Tibial nerve (tissue), 4 donors: Measurements from ENCODE around the gene ZNF552. TPM values are rescaled to one million over a fixed set of nuclear protein-coding genes. Genes with fewer than 3 reads are reported as not detected.
"Not testable (repeated sequence)": the region's sequence is repeated elsewhere in the genome, so short reads cannot be mapped to it uniquely, and the experiment has no call there.

Experiments
- DNase-seq, 2 donors: peaks; one replicate each; pipeline ENCODE4 v3.0.0-alpha.2; 2019; ENCODE audit warnings: low spot score in 2 of 2
- H3K27ac ChIP-seq, 4 donors: fragments of 200-600 bp; sonication (generic) in 3 of 4; one replicate each; pipeline ENCODE4 v1.5.1; 2017 to 2019; ENCODE audit warnings: mild to moderate bottlenecking in 1 of 4
- H3K27me3 ChIP-seq, 2 donors: fragments of 200-600 bp; sonication (generic) in 1 of 2; one replicate each; pipeline versions ENCODE4 v1.5.1 to v1.6.0; 2017 to 2019
- H3K36me3 ChIP-seq, 3 donors: fragments of 200-600 bp; sonication (generic); one replicate each; pipeline ENCODE4 v1.5.1; 2018 to 2019
- H3K4me1 ChIP-seq, 4 donors: fragments of 200-600 bp; sonication (generic) in 3 of 4; one replicate each; pipeline ENCODE4 v1.5.1; 2017 to 2019
- H3K4me3 ChIP-seq, 4 donors: fragments of 200-600 bp; sonication (generic) in 3 of 4; one replicate each; pipeline ENCODE4 v1.5.1; 2017 to 2019; ENCODE audit warnings: mild to moderate bottlenecking in 1 of 4, moderate library complexity in 1 of 4
- H3K9me3 ChIP-seq, 4 donors: fragments of 200-600 bp; sonication (generic) in 3 of 4; one replicate each; pipeline ENCODE4 v1.5.1; 2017 to 2019
- CTCF ChIP-seq, 5 experiments: fragments of 200-600 bp in 3 of 5; fragments of 450-650 bp in 2 of 5; sonication (generic) in 3 of 5; IDR thresholded peaks; one replicate each; pipeline ENCODE4 v1.5.1; 2016 to 2019; ENCODE audit warnings: antibody characterized with exemption in 5 of 5, mild to moderate bottlenecking in 3 of 5, moderate library complexity in 2 of 5
- EP300 ChIP-seq, 2 donors: sonication (generic); formaldehyde crosslinking; IDR thresholded peaks; one replicate each; pipeline ENCODE4 v1.6.1; 2017; ENCODE audit warnings: antibody characterized with exemption in 2 of 2, mild to moderate bottlenecking in 1 of 2
- POLR2A ChIP-seq, 2 donors: fragments of 450-650 bp; IDR thresholded peaks; one replicate each; pipeline ENCODE4 v1.6.1; 2017; ENCODE audit warnings: antibody characterized with exemption in 2 of 2, mild to moderate bottlenecking in 2 of 2, moderate library complexity in 2 of 2
- WGBS, 2 donors: methylation state at CpG; one replicate each; pipeline ENCODE4 v1.1.5; 2018; 5-methylcytosine and 5-hydroxymethylcytosine counted together
- total RNA-seq, 4 donors: library from RNA; depleted of rRNA; stranded (reverse); fragments of >200 nt; gene quantifications; one replicate each; pipeline ENCODE4 v1.1.0, GENCODE V29; 2016

ZNF552 gene
- total RNA-seq, 4 donors from 2014 or later, result 4.2 to 19.5 (median 10.5) TPM

- Histone ChIP-seq H3K27me3 (no peaks in the 10 kb centered on the region), H3K9me3 (no peaks in the 10 kb centered on the region), H3K4me3 (no peak overlapping the region), H3K36me3 (peaks cover 0 to 16% (median 0%) of the 10 kb centered on the region in 3 donors), H3K4me1 (peaks cover 0 to 41% (median 14%) of the 10 kb centered on the region in 4 donors), H3K27ac (no peak overlapping the region)
- TF ChIP-seq CTCF (IDR thresholded peaks at IDR 0.05) (no peak), EP300 (IDR thresholded peaks at IDR 0.05) (no peak), POLR2A (IDR thresholded peaks at IDR 0.05) (no peak)
- 79 to 85% methylated on average over 7 of the region's 7 CpGs for WGBS, 2 donors
- DNase-seq, result no peak
Measured at GRCh38 chr19:57816652-57817051, 1.9 kb upstream of the ZNF552 start.

GRCh38 chr19:57815247-57816075, 748 bp upstream of the ZNF552 start:
- peak overlapping the region in 2 of 4 donors; percentile 80 to 82 for H3K27ac ChIP-seq

GRCh38 chr19:57813919-57814504, 701 bp downstream of the ZNF552 start:
- no peaks in the 10 kb centered on the region for H3K27me3 ChIP-seq
- H3K9me3 ChIP-seq, result peaks cover 0 to 12% (median 0%) of the 10 kb centered on the region in 4 donors
- peaks cover 0 to 31% (median 5%) of the 10 kb centered on the region in 4 donors for H3K4me1 ChIP-seq
- WGBS, 2 donors, result 13 to 22% methylated on average over 13 of the region's 13 CpGs
- peaks cover 0 to 41% (median 0%) of the 10 kb centered on the region in 3 donors for H3K36me3 ChIP-seq
- peak overlapping the region in 3 of 4 donors; percentile 79 to 82 (median 80) for H3K27ac ChIP-seq
- no peak for DNase-seq
- H3K4me3 ChIP-seq, result peak overlapping the region; percentile 62 to 84 (median 72)
- TF ChIP-seq POLR2A (IDR thresholded peaks at IDR 0.05) (no peak), EP300 (IDR thresholded peaks at IDR 0.05) (no peak), CTCF (IDR thresholded peaks at IDR 0.05) (no peak)

More at GRCh38 chr19:57815247-57816075, 748 bp upstream of the ZNF552 start:
- DNase-seq, result no peak
- peaks cover 0 to under 1% (median 0%) of the 10 kb centered on the region in 4 donors for H3K9me3 ChIP-seq
- no peaks in the 10 kb centered on the region for H3K27me3 ChIP-seq
- peaks cover 0 to 34% (median 10%) of the 10 kb centered on the region in 4 donors for H3K4me1 ChIP-seq
- H3K4me3 ChIP-seq, result peak overlapping the region; percentile 62 to 84 (median 72)
- peaks cover 0 to 27% (median 0%) of the 10 kb centered on the region in 3 donors for H3K36me3 ChIP-seq
- WGBS, 2 donors, result 90 to 92% methylated on average over 17 of the region's 17 CpGs
- TF ChIP-seq POLR2A (IDR thresholded peaks at IDR 0.05) (no peak), EP300 (IDR thresholded peaks at IDR 0.05) (no peak), CTCF (IDR thresholded peaks at IDR 0.05) (no peak)

- H3K27ac ChIP-seq, DNase-seq, H3K4me3 ChIP-seq, H3K27me3 ChIP-seq: not testable (repeated sequence)
- 88 to 93% methylated on average over 13 of the region's 13 CpGs for WGBS, 2 donors
- Histone ChIP-seq H3K36me3 (peaks cover 0 to 47% (median 0%) of the 10 kb centered on the region in 3 donors), H3K9me3 (peaks cover 0 to 17% (median 0%) of the 10 kb centered on the region in 4 donors), H3K4me1 (peaks cover 0 to 26% (median 5%) of the 10 kb centered on the region in 4 donors)
Measured at GRCh38 chr19:57812975-57813820, 1.5 kb downstream of the ZNF552 start.

- TF ChIP-seq EP300 (IDR thresholded peaks at IDR 0.05), result no peak
- no peak for TF ChIP-seq CTCF (IDR thresholded peaks at IDR 0.05)
- no peak for TF ChIP-seq POLR2A (IDR thresholded peaks at IDR 0.05)
- Histone ChIP-seq H3K27me3 (no peaks in the 10 kb centered on the region), H3K36me3 (peaks cover 0 to 57% (median 4%) of the 10 kb centered on the region in 3 donors), H3K4me1 (peaks cover 0 to 26% (median 5%) of the 10 kb centered on the region in 4 donors), H3K27ac (no peak overlapping the region), H3K4me3 (no peak overlapping the region), H3K9me3 (peaks cover 0 to 23% (median 0%) of the 10 kb centered on the region in 4 donors)
- no peak for DNase-seq
- 76 to 82% methylated on average over 3 of the region's 3 CpGs for WGBS, 2 donors
Measured at GRCh38 chr19:57812226-57812625, 2.5 kb downstream of the ZNF552 start.

GRCh38 chr19:57810410-57811295, 4.1 kb downstream of the ZNF552 start:
- not testable (repeated sequence) for H3K4me3 ChIP-seq, H3K27me3 ChIP-seq, DNase-seq, H3K27ac ChIP-seq
- Histone ChIP-seq H3K9me3 (peaks cover 0 to 23% (median 0%) of the 10 kb centered on the region in 4 donors), H3K4me1 (peaks cover 0 to 26% (median 5%) of the 10 kb centered on the region in 4 donors), H3K36me3 (peaks cover 0 to 73% (median 4%) of the 10 kb centered on the region in 3 donors)
- WGBS, 2 donors, result 78 to 84% methylated on average over 17 of the region's 17 CpGs
